ENCODE data around the gene SLC9A5. TPM values are rescaled to one million over a fixed set of nuclear protein-coding genes. Genes with fewer than 3 reads are reported as not detected.

SLC9A5 gene
- total RNA-seq, 4 donors from 2014 or later, result 0.37 to 1.2 (median 0.72) TPM

DNA sequence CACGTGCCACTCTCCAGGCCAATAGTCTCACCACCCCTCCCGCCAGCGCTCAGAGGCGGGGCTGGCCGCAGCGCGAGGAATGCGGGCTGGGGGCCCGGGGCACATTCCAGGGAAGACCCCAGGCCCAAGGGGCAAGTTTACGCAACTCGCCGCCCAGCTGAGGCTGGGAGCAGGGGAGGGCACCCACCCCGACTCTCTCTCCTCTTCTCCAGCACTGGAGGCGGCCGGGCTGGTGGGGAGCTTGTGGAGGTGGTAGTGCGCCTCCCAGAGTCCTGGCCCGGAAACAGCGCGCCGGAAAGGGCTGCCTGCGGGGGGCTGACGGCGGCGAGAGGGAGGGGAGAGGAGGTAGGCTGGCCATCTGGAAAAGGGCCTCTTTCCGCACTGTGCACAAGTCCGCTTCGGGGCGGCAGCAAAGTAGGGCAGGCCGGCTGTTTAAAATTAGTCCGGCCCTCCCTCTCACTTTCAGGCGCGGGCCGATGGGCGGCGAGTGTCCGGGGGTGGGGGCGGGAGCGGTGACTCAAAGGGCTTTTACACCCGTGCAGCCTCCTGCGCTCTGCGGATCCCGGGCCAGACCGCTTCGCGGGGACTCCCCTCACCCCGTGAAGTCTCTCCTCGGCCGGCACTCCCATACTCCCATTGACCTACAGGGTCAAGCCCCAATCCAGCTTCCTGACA is 2.6 kb upstream of the SLC9A5 start:
- peak; percentile 43 for ATAC-seq (ENCODE audit: low FRiP score)
- peak; percentile 63 for DNase-seq (ENCODE audit: low spot score)
- TF ChIP-seq, protein P1, sequence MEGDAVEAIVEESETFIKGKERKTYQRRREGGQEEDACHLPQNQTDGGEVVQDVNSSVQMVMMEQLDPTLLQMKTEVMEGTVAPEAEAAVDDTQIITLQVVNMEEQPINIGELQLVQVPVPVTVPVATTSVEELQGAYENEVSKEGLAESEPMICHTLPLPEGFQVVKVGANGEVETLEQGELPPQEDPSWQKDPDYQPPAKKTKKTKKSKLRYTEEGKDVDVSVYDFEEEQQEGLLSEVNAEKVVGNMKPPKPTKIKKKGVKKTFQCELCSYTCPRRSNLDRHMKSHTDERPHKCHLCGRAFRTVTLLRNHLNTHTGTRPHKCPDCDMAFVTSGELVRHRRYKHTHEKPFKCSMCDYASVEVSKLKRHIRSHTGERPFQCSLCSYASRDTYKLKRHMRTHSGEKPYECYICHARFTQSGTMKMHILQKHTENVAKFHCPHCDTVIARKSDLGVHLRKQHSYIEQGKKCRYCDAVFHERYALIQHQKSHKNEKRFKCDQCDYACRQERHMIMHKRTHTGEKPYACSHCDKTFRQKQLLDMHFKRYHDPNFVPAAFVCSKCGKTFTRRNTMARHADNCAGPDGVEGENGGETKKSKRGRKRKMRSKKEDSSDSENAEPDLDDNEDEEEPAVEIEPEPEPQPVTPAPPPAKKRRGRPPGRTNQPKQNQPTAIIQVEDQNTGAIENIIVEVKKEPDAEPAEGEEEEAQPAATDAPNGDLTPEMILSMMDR (IDR thresholded peaks at IDR 0.05), result no peak

DNA sequence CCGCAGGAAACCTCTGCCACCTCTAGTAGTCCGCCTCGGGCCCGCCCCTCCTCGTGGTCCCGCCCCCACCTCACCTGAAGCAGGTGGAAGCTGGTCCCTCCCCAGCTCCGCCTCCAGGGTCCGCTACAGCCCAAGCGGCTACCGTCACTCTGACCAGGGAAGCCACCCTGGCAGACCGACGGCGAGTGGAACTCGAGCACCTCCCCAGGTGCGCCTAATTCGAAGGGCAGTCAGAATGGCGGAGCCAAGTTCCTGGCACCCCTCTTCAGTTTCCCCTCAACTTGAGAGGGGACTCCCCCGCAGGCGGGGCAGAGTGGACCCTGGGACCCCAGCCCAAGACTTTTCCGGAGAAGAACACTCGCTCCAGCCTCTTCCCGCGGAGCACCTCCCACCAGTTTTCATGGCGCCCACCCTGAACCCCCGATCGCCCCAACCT is 2.0 kb upstream of the SLC9A5 start:
- DNase-seq (ENCODE audit: low spot score), result peak; percentile 35
- ATAC-seq (ENCODE audit: low FRiP score), result peak; percentile 27
- TF ChIP-seq, protein P1 (IDR thresholded peaks at IDR 0.05), result no peak

DNA sequence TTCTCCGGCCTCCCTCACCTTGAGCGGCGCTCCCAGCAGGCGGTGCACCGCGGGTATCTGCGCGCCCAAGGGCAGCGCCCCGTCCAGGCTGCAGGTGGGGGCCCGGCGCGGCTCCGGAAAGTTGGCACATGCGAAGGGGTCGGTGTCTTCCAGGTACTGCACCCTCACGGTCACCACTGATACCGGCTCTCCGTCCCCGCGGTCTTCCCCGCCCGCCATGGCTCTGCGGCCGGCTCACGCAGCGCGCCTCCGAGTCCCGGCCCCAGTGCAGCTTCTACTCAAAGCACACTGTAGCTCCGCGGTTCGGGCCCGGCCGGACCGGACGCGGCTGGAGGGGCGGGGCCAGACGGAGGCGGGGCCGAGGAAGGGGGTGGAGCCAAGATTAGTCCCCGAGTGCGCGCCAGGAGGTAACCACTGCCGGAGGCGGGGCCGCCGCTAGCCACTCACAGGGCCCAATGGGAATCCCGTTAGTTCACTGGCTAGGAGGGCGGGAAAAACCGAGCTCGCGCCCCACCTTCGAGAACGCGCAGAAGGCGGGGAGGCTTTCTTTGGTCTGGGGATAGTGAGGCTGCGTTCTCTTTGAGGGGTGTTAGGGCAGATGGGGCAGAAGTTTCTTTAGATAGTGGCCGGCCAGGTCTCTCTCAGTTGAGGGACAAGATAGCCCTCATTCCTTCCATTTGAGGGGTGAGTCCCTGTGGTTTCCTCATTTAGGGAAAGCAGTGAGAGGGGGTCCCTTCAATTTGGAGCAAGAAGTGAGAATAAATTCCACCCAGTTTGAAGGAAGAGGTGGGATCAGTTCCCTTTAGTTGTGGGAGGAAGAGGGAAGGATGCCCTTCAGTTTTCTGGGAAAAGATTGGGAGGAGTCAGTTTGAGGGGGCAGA is 1.3 kb upstream of the SLC9A5 start, which contains the start of gene FHOD1:
Gene FHOD1 (minus strand): TSS at position 290 of the 881 bp plus-strand sequence. CDS start 71 bp downstream, at position 219.
- peak; percentile 79 for ATAC-seq (ENCODE audit: low FRiP score)

DNA sequence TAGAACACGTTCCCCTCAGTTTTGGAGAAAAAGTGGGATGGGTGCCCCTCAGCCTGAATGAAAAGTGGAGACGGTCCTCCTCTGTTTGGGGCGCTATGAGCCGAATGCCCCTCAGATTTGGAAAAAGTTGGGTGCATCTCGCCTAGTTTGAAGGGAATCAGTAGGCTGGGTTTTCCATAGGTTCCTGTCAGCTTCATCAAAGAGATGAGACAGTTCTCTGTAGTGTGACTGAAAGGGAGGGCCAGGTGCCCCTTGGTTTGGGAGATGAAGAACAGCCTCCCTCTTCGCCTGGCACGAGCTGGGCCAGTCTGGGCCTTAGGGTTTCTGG is 742 bp upstream of the SLC9A5 start:
- no peak for ATAC-seq (ENCODE audit: low FRiP score)
- DNase-seq (ENCODE audit: low spot score), result no peak

More for the DNA sequence above, 1.3 kb upstream of the SLC9A5 start, which contains the start of gene FHOD1:
- TF ChIP-seq, protein P1 (IDR thresholded peaks at IDR 0.05), result no peak
- peak; percentile 96 for DNase-seq (ENCODE audit: low spot score)

DNA sequence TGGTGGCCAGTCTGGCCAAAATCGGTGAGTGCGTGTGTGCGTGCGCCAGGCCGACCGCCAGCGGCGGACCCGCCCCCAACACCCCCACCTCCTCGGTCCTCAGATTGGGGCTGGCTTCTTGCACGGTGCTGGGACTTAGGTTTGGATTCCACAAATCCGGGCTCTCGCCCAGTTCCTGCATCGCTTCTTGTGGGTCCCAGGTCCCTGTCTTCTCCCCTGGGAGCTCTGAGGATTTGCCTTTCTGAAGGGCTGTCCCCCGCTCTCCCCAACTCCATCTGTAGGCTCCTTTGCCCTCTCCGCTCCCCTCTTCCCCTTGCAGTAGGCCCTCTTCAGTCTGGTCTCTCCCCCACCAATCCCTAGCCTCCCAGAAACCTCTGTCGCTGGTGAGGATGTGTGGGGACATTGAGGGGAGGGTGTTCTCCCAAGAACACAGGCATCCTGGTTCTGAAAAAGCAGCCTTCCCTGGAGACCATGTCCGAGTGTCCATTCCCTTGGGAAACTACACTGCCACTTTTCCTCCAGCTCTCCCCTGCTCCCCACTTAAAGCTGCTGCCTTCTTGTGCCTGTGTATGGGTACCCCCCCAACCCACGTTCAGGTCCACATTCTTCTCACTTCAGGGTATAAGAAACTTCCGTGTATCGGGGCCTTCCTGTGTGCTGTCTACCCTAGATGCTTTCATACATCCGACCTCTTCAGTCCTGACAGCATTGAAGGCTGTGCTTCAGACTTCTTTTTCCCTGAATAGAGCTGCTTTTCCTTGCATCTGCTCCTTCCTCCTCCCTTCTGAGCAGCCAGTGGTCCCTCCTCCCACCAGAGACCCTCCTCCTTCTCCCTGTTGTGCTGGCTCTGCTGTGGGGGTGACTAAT is 632 bp downstream of the SLC9A5 start:
- ATAC-seq (ENCODE audit: low FRiP score), result no peak
- TF ChIP-seq, protein P1 (IDR thresholded peaks at IDR 0.05), result no peak
- no peak for DNase-seq (ENCODE audit: low spot score)

More for the DNA sequence above, 742 bp upstream of the SLC9A5 start:
- TF ChIP-seq, protein P1 (IDR thresholded peaks at IDR 0.05), result no peak

DNA sequence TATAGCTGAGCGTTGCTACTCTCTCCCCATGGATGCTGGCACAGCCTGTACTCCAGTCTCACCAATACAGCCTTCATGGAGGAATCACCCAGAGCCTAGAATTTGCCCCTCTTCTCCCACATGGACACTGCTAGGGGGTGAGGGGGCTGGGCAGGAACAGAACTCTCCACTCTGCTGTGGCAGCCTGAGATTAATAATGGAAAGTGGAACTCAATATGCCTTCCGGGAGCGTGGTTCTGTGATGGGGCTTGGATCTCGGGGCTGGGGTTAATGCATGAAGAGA is 1.2 kb downstream of the SLC9A5 start:
- TF ChIP-seq, protein P1 (IDR thresholded peaks at IDR 0.05), result no peak
- DNase-seq (ENCODE audit: low spot score), result no peak
- ATAC-seq (ENCODE audit: low FRiP score), result no peak
